IPS-18a (cell line): ENCODE data around the gene C1orf74.

Experiments used
- H3K27ac ChIP-seq: one replicate; pipeline ENCODE4 v1.5.1; 2013; ENCODE audit warnings: low read length
- H3K27me3 ChIP-seq: one replicate; pipeline ENCODE4 v1.6.1; 2013; ENCODE audit warnings: mild to moderate bottlenecking, low read length; ENCODE audit not compliant: control insufficient read depth, insufficient read depth
- H3K36me3 ChIP-seq: one replicate; pipeline ENCODE4 v1.6.1; 2013; ENCODE audit warnings: low read depth, low read length; ENCODE audit not compliant: control insufficient read depth
- H3K4me1 ChIP-seq: one replicate; pipeline ENCODE4 v1.6.1; 2013; ENCODE audit warnings: low read depth, low read length; ENCODE audit not compliant: control insufficient read depth
- H3K4me3 ChIP-seq: one replicate; pipeline ENCODE4 v1.5.1; 2013; ENCODE audit warnings: low read length
- H3K9ac ChIP-seq: one replicate; pipeline ENCODE4 v1.6.1; 2013; ENCODE audit warnings: mild to moderate bottlenecking, low read length, moderate library complexity
- H3K9me3 ChIP-seq: one replicate; pipeline ENCODE4 v1.6.1; 2013; ENCODE audit warnings: low read depth, low read length; ENCODE audit not compliant: control insufficient read depth

C1orf74 gene

DNA sequence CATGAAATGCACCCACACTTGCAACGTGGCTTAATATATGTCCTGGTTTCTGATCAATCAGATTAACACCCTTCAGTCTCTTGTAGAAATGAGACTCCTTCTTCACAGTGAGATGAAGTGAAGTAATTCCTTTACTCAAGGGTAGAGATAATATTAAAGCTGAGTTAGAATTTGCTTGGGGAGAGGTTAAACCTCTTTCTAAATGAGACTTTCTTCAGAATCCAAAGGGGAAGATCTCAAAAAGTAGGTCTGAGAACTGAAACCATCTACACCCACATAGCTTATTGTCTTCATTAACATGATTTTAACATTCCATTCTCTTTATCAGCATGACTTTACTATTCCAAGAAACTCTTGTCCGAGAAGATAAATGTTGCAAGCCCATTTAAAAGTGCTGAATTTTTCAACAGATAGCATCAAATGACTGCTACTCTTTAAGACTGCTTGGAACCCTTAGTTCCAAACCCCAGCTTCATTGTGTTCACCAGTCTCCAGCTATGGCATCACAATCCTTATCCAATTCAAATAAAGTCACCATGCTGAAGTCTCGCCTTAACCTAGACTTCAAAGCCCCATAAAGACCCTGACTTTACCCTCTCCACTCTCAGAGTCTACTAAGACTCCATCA, 47.8 kb downstream of the C1orf74 start:
- Histone ChIP-seq H3K27me3 (peaks cover 5% of the 10 kb centered on the region), H3K36me3 (no peaks in the 10 kb centered on the region), H3K9me3 (no peaks in the 10 kb centered on the region), H3K4me1 (no peaks in the 10 kb centered on the region), H3K27ac (no peak overlapping the region), H3K9ac (no peak overlapping the region), H3K4me3 (no peak overlapping the region)

GRCh38 chr1:209733409-209734192, 50.8 kb downstream of the C1orf74 start:
- no peaks in the 10 kb centered on the region for H3K9me3 ChIP-seq
- no peaks in the 10 kb centered on the region for H3K36me3 ChIP-seq
- no peak overlapping the region for H3K9ac ChIP-seq
- H3K4me1 ChIP-seq = no peaks in the 10 kb centered on the region
- peaks cover 5% of the 10 kb centered on the region for H3K27me3 ChIP-seq
- H3K27ac ChIP-seq = no peak overlapping the region
- H3K4me3 ChIP-seq = no peak overlapping the region

- H3K4me3 ChIP-seq = no peak overlapping the region
- no peak overlapping the region for H3K9ac ChIP-seq
- no peaks in the 10 kb centered on the region for H3K9me3 ChIP-seq
- H3K27ac ChIP-seq = no peak overlapping the region
- H3K36me3 ChIP-seq = no peaks in the 10 kb centered on the region
- H3K27me3 ChIP-seq = peaks cover 5% of the 10 kb centered on the region
- no peaks in the 10 kb centered on the region for H3K4me1 ChIP-seq
Observed at GRCh38 chr1:209732725-209733124, 51.6 kb downstream of the C1orf74 start.

GRCh38 chr1:209729436-209729835, 54.9 kb downstream of the C1orf74 start:
- H3K4me1 ChIP-seq = no peaks in the 10 kb centered on the region

More at GRCh38 chr1:209729436-209729835, 54.9 kb downstream of the C1orf74 start:
- no peaks in the 10 kb centered on the region for H3K36me3 ChIP-seq
- H3K27me3 ChIP-seq = no peaks in the 10 kb centered on the region
- no peak overlapping the region for H3K9ac ChIP-seq
- H3K9me3 ChIP-seq = no peaks in the 10 kb centered on the region
- no peak overlapping the region for H3K27ac ChIP-seq
- H3K4me3 ChIP-seq = no peak overlapping the region
